HepG2 (cell line): ENCODE measurements around the gene TSSK2. TPM values are rescaled to one million over a fixed set of nuclear protein-coding genes. Genes with fewer than 3 reads are reported as not detected.
A peak's percentile ranks its signal among the peaks of the same experiment; 100 is the strongest.

Experiments
- ARNT ChIP-seq: fragments of 450-650 bp; IDR thresholded peaks from 2 replicates; pipeline ENCODE4 v1.6.1; 2017
- CBX2 ChIP-seq, 2 experiments: fragments of 200-600 bp in 1 of 2; sonication (generic); formaldehyde crosslinking in 1 of 2; IDR thresholded peaks; 2 replicates each; pipeline versions ENCODE4 v1.7.0 to v1.8.1; 2018 to 2022; ENCODE audit warnings: low read depth in 2 of 2, low read length in 1 of 2, mild to moderate bottlenecking in 1 of 2, missing genetic modification reagents in 1 of 2
- CENPX ChIP-seq: sonication (generic); formaldehyde crosslinking; IDR thresholded peaks from 2 replicates; pipeline ENCODE4 v1.9.0; 2021; ENCODE audit warnings: mild to moderate bottlenecking, missing genetic modification reagents, moderate library complexity
- GZF1 ChIP-seq: sonication (generic); formaldehyde crosslinking; IDR thresholded peaks from 2 replicates; pipeline ENCODE4 v1.5.1; 2020; ENCODE audit warnings: mild to moderate bottlenecking, missing genetic modification reagents
- HNF1B ChIP-seq: sonication (generic); formaldehyde crosslinking; IDR thresholded peaks from 2 replicates; pipeline ENCODE4 v1.5.1; 2020; ENCODE audit warnings: mild to moderate bottlenecking, moderate library complexity, missing genetic modification reagents
- KLF15 ChIP-seq: sonication (generic); formaldehyde crosslinking; IDR thresholded peaks from 2 replicates; pipeline ENCODE4 v1.8.1; 2023; ENCODE audit warnings: borderline replicate concordance, mild to moderate bottlenecking, inconsistent platforms, missing genetic modification reagents, mixed read lengths
- LBX2 ChIP-seq: sonication (generic); formaldehyde crosslinking; IDR thresholded peaks from 2 replicates; pipeline ENCODE4 v1.5.0; 2020; ENCODE audit warnings: missing genetic modification reagents, mild to moderate bottlenecking, borderline replicate concordance
- MBD4 ChIP-seq: IDR thresholded peaks from 2 replicates; pipeline ENCODE4 v1.6.1; 2012; ENCODE audit warnings: low read length, inconsistent platforms, borderline replicate concordance
- MEIS2 ChIP-seq: sonication (generic); formaldehyde crosslinking; IDR thresholded peaks from 2 replicates; pipeline ENCODE4 v1.9.0; 2021; ENCODE audit warnings: mild to moderate bottlenecking, missing genetic modification reagents
- NKX3-1 ChIP-seq: sonication (generic); formaldehyde crosslinking; IDR thresholded peaks from 2 replicates; pipeline ENCODE4 v1.5.0; 2020; ENCODE audit warnings: missing genetic modification reagents
- SETDB1 ChIP-seq: sonication (generic); formaldehyde crosslinking; IDR thresholded peaks from 2 replicates; pipeline ENCODE4 v1.5.1; 2020; ENCODE audit warnings: missing genetic modification reagents, mild to moderate bottlenecking, borderline replicate concordance
- SNAI1 ChIP-seq: sonication (generic); formaldehyde crosslinking; IDR thresholded peaks from 2 replicates; pipeline ENCODE4 v1.5.0; 2020; ENCODE audit warnings: mild to moderate bottlenecking, missing genetic modification reagents, borderline replicate concordance
- SNAPC2 ChIP-seq: sonication (generic); formaldehyde crosslinking; IDR thresholded peaks from 2 replicates; pipeline ENCODE4 v1.8.1; 2022; ENCODE audit warnings: mild to moderate bottlenecking, missing genetic modification reagents
- THRA ChIP-seq: sonication (generic); formaldehyde crosslinking; IDR thresholded peaks from 2 replicates; pipeline ENCODE4 v1.4.0; 2020; ENCODE audit warnings: missing genetic modification reagents, borderline replicate concordance
- XBP1 ChIP-seq: sonication (generic); formaldehyde crosslinking; IDR thresholded peaks from 2 replicates; pipeline ENCODE4 v1.5.0; 2020; ENCODE audit warnings: missing genetic modification reagents
- YEATS2 ChIP-seq: sonication (generic); formaldehyde crosslinking; IDR thresholded peaks from 2 replicates; pipeline ENCODE4 v1.4.0; 2020; ENCODE audit warnings: missing genetic modification reagents, borderline replicate concordance
- ZBTB1 ChIP-seq: sonication (generic); formaldehyde crosslinking; IDR thresholded peaks from 2 replicates; pipeline ENCODE4 v1.4.0; 2020; ENCODE audit warnings: missing genetic modification reagents, borderline replicate concordance
- ZBTB14 ChIP-seq: sonication (generic); formaldehyde crosslinking; IDR thresholded peaks from 2 replicates; pipeline ENCODE4 v1.4.0; 2020; ENCODE audit warnings: missing genetic modification reagents
- ZFP62 ChIP-seq: sonication (generic); formaldehyde crosslinking; IDR thresholded peaks from 2 replicates; pipeline ENCODE4 v1.4.0; 2020; ENCODE audit warnings: missing genetic modification reagents
- ZFP82 ChIP-seq: sonication (generic); formaldehyde crosslinking; IDR thresholded peaks from 2 replicates; pipeline ENCODE4 v1.5.1; 2020; ENCODE audit warnings: mild to moderate bottlenecking, missing genetic modification reagents, borderline replicate concordance
- ZGPAT ChIP-seq: IDR thresholded peaks from 2 replicates; pipeline ENCODE4 v1.6.1; 2016; ENCODE audit warnings: mild to moderate bottlenecking
- ZNF224 ChIP-seq: sonication (generic); formaldehyde crosslinking; IDR thresholded peaks from 2 replicates; pipeline ENCODE4 v1.5.0; 2020; ENCODE audit warnings: mild to moderate bottlenecking, missing genetic modification reagents
- ZNF256 ChIP-seq: sonication (generic); formaldehyde crosslinking; conservative IDR thresholded peaks from 2 replicates; pipeline ENCODE4 v1.4.0; 2020; ENCODE audit warnings: missing genetic modification reagents
- ZNF564 ChIP-seq: sonication (generic); formaldehyde crosslinking; IDR thresholded peaks from 2 replicates; pipeline ENCODE4 v1.8.1; 2023; ENCODE audit warnings: mild to moderate bottlenecking, missing genetic modification reagents
- ZNF768 ChIP-seq: sonication (generic); formaldehyde crosslinking; IDR thresholded peaks from 2 replicates; pipeline ENCODE4 v1.4.0; 2020; ENCODE audit warnings: missing genetic modification reagents
- ZSCAN9 ChIP-seq: IDR thresholded peaks from 2 replicates; pipeline ENCODE4 v1.6.1; 2016; ENCODE audit warnings: borderline replicate concordance
- polyA plus RNA-seq, 8 experiments: library from polyadenylated mRNA; depleted of rRNA in 3 of 8; stranded (reverse) in 7 of 8; unstranded in 1 of 8; fragments of >200 nt; fragmentation: Illumina TruSeq in 4 of 8; extraction: Trizol in 4 of 8; gene quantifications; 2 replicates each; pipeline versions ENCODE4 v1.2.1 to v1.2.3, GENCODE V29; 2011 to 2016; ENCODE audit warnings: low read depth in 4 of 8, missing spikeins in 1 of 8, mixed read lengths in 1 of 8; ENCODE audit not compliant: insufficient read depth in 1 of 8
- total RNA-seq, 5 experiments: library from RNA; depleted of rRNA; stranded (reverse); fragments of >200 nt; fragmentation: Illumina TruSeq; extraction: Trizol; gene quantifications; 2 replicates each; pipeline ENCODE4 v1.2.3, GENCODE V29; 2016; ENCODE audit warnings: low read depth in 1 of 5

Gene TSSK2
- total and polyA plus RNA-seq, 2 of the 13 experiments (the other 11 are each of a cell fraction or from before 2014, with no cell fraction given), result not detected

- TF ChIP-seq ZBTB1 (CRISPR knock-in tag) (no peak), ZNF564 (CRISPR knock-in tag) (no peak; the same call in 1 of the 2 replicates), LBX2 (CRISPR knock-in tag) (no peak), SNAPC2 (CRISPR knock-in tag) (no peak), GZF1 (CRISPR knock-in tag) (no peak), MEIS2 (CRISPR knock-in tag) (peak; percentile 24; the same call in 1 of the 2 replicates), ZBTB14 (CRISPR knock-in tag) (no peak), MBD4 (no peak), NKX3-1 (CRISPR knock-in tag) (no peak), ZGPAT (CRISPR knock-in tag) (no peak), ZNF768 (no peak; the same call in 1 of the 2 replicates), ZFP82 (CRISPR knock-in tag) (no peak), CBX2 (IDR thresholded peaks at IDR 0.05; ENCODE audit: low read depth, low read length) (no peak), CBX2 (CRISPR knock-in tag; IDR thresholded peaks at IDR 0.05; ENCODE audit: low read depth) (no peak), SETDB1 (CRISPR knock-in tag) (no peak), YEATS2 (no peak), ZSCAN9 (CRISPR knock-in tag) (no peak), CENPX (no peak), ZNF224 (CRISPR knock-in tag) (no peak), ZFP62 (CRISPR knock-in tag) (no peak), ARNT (no peak), ZNF256 (CRISPR knock-in tag) (no peak), THRA (0 out of 2 replicates have a peak, but pooled peaks have one; percentile 12), KLF15 (CRISPR knock-in tag) (no peak), XBP1 (CRISPR knock-in tag) (no peak), SNAI1 (CRISPR knock-in tag) (no peak), HNF1B (no peak)
Observed at GRCh38 chr22:19178065-19178656, 47.1 kb downstream of the TSSK2 start (continued).
